ENCODE data around the gene EIF3B. TPM values are rescaled to one million over a fixed set of nuclear protein-coding genes. Genes with fewer than 3 reads are reported as not detected.

Gene EIF3B
- total and polyA plus RNA-seq, 9 of the 15 experiments (the other 6 are each of a cell fraction or from before 2014, with no cell fraction given) = 25.9 to 494 (median 357) TPM

GRCh38 chr7:2399848-2400587 lies 45.4 kb downstream of the EIF3B start (continued):
- TF ChIP-seq ATF3 (IDR thresholded peaks at IDR 0.05) (peak; percentile 42; the same call in 1 of the 2 replicates), ATF3 (CRISPR knock-in tag; conservative IDR thresholded peaks at IDR 0.05) (no peak), ZFX (CRISPR knock-in tag; IDR thresholded peaks at IDR 0.05) (peak; percentile 85), POLR3G (IDR thresholded peaks at IDR 0.05; ENCODE audit: extremely low read depth, insufficient read length, insufficient replicate concordance) (no peak), NCOA4 (IDR thresholded peaks at IDR 0.05; ENCODE audit: partially characterized antibody) (no peak), VEZF1 (CRISPR knock-in tag; IDR thresholded peaks at IDR 0.05) (peak; percentile 53; the same call in 1 of the 2 replicates), MTA1 (IDR thresholded peaks at IDR 0.05; ENCODE audit: borderline replicate concordance) (peak; percentile 38; the same call in 1 of the 2 replicates), FOXO4 (CRISPR knock-in tag; IDR thresholded peaks at IDR 0.05) (no peak), ZNF316 (IDR thresholded peaks at IDR 0.05) (no peak), ZC3H4 (CRISPR knock-in tag; IDR thresholded peaks at IDR 0.05; ENCODE audit: borderline replicate concordance) (no peak), ZNF518B (CRISPR knock-in tag; IDR thresholded peaks at IDR 0.05) (no peak), PYGO2 (tag; IDR thresholded peaks at IDR 0.05) (peak; percentile 1; the same call in 1 of the 2 replicates), BCLAF1 (IDR thresholded peaks at IDR 0.05; ENCODE audit: borderline replicate concordance in 1 of 2, control insufficient read depth in 1 of 2, low read depth in 2 of 2, low read length in 1 of 2) (no peak), SMAD1 (IDR thresholded peaks at IDR 0.05; ENCODE audit: low read depth, low read length, partially characterized antibody) (peak; percentile 67), SMARCC2 (IDR thresholded peaks at IDR 0.05; ENCODE audit: low read depth) (peak; percentile 48; the same call in 1 of the 2 replicates), ZNF239 (CRISPR knock-in tag; IDR thresholded peaks at IDR 0.05) (no peak)

Measured in K562 (cell line).